ENCODE measurements around the gene DBP. TPM values are rescaled to one million over a fixed set of nuclear protein-coding genes. Genes with fewer than 3 reads are reported as not detected.

DBP gene
- total RNA-seq, 3 donors from 2014 or later (not counting 1 experiment from before 2014, with no cell fraction given), result 16.4 to 31.2 (median 24.3) TPM

DNA sequence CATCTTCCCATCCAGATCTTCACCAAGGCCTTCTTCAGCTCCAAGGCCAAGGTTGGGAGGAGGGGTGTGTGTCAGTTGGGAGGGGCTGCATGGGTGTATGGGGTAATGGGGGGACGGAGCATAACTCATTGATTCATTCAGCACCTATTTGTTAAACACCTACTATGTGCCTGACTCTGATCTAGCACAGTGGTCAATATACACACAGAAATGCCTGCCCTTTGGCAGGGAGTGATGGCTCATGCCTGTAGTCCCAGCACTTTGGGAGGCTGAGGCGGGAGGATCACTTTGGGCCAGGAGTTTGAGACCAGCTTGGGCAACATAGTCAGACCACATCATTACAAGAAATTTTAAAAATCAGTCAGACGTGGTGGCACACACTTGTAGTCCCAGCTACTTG, 49.8 kb downstream of the DBP start:
- H3K9me3 ChIP-seq (ENCODE audit: control insufficient read depth, insufficient read depth, low read length), result peaks cover 5% of the 10 kb centered on the region
- TF ChIP-seq, protein P1, sequence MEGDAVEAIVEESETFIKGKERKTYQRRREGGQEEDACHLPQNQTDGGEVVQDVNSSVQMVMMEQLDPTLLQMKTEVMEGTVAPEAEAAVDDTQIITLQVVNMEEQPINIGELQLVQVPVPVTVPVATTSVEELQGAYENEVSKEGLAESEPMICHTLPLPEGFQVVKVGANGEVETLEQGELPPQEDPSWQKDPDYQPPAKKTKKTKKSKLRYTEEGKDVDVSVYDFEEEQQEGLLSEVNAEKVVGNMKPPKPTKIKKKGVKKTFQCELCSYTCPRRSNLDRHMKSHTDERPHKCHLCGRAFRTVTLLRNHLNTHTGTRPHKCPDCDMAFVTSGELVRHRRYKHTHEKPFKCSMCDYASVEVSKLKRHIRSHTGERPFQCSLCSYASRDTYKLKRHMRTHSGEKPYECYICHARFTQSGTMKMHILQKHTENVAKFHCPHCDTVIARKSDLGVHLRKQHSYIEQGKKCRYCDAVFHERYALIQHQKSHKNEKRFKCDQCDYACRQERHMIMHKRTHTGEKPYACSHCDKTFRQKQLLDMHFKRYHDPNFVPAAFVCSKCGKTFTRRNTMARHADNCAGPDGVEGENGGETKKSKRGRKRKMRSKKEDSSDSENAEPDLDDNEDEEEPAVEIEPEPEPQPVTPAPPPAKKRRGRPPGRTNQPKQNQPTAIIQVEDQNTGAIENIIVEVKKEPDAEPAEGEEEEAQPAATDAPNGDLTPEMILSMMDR (IDR thresholded peaks at IDR 0.05), result no peak
- H3K9me3 Mint-ChIP-seq, result no peaks in the 10 kb centered on the region
- no peak overlapping the region for H3K27ac ChIP-seq (ENCODE audit: low read length)
- no peaks in the 10 kb centered on the region for H3K36me3 Mint-ChIP-seq
- intact Hi-C loops (cut with micrococcal nuclease), result no loop called here
- no peak overlapping the region for H3K27ac Mint-ChIP-seq
- H3K4me1 ChIP-seq (ENCODE audit: control insufficient read depth, insufficient read depth, low read length), result peaks cover 16% of the 10 kb centered on the region
- WGBS (ENCODE audit: insufficient coverage), result 87% methylated on average over 2 of the region's 3 CpGs
- no peaks in the 10 kb centered on the region for H3K27me3 ChIP-seq (ENCODE audit: control insufficient read depth, insufficient read depth, low read length)
- ATAC-seq (no peak), DNase-seq (no peak)
- H3K27me3 Mint-ChIP-seq (ENCODE audit: low read depth in 2 of 2), result peaks cover 7 to 8% of the 10 kb centered on the region in 2 donors
- H3K36me3 ChIP-seq (ENCODE audit: control insufficient read depth, insufficient read depth, low read length), result no peaks in the 10 kb centered on the region
- peaks cover 14 to 17% of the 10 kb centered on the region in 2 donors for H3K4me1 Mint-ChIP-seq
- no peak overlapping the region for H3K4me3 Mint-ChIP-seq
- no peak overlapping the region for H3K4me3 ChIP-seq (ENCODE audit: low read length)

DNA sequence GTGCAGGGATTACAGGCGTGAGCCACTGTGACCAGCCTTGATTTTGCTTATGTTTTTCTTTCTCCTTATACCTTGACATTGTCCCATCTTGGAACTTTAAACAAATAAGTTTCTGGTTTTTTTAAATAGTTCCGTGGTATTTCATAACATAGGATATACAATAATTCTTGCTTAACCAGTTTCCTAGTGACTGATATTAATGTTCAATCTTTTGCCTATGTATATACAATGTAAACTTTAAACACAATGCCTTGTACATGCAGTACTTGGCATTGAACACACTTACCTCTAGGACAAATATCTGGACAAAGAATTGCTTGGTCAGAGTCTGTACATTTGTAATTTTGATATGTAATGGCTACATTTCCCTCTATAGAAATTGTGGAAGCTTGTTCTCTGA, 55.0 kb downstream of the DBP start:
- H3K27me3 Mint-ChIP-seq (ENCODE audit: low read depth in 2 of 2), result peaks cover 7 to 8% of the 10 kb centered on the region in 2 donors
- peaks cover 6% of the 10 kb centered on the region for H3K4me1 ChIP-seq (ENCODE audit: control insufficient read depth, insufficient read depth, low read length)
- no peak for ATAC-seq
- H3K36me3 ChIP-seq (ENCODE audit: control insufficient read depth, insufficient read depth, low read length), result no peaks in the 10 kb centered on the region
- H3K4me3 Mint-ChIP-seq, result no peak overlapping the region
- no peaks in the 10 kb centered on the region for H3K27me3 ChIP-seq (ENCODE audit: control insufficient read depth, insufficient read depth, low read length)
- no peaks in the 10 kb centered on the region for H3K36me3 Mint-ChIP-seq
- no peak overlapping the region for H3K27ac ChIP-seq (ENCODE audit: low read length)
- H3K27ac Mint-ChIP-seq, result no peak overlapping the region
- peaks cover 5% of the 10 kb centered on the region for H3K9me3 ChIP-seq (ENCODE audit: control insufficient read depth, insufficient read depth, low read length)
- DNase-seq, result no peak
- peaks cover 6 to 7% of the 10 kb centered on the region in 2 donors for H3K4me1 Mint-ChIP-seq
- 94% methylated on average over 1 of the region's 2 CpGs for WGBS (ENCODE audit: insufficient coverage)
- intact Hi-C loops (cut with micrococcal nuclease), result no loop called here
- no peak overlapping the region for H3K4me3 ChIP-seq (ENCODE audit: low read length)
- H3K9me3 Mint-ChIP-seq, result no peaks in the 10 kb centered on the region
- TF ChIP-seq, protein P1 (IDR thresholded peaks at IDR 0.05), result no peak

Other genes starting within 250 kb of the DBP start
- gene KDELR1, start 245.8 kb downstream of the DBP start, total RNA-seq, result 10 to 100 TPM; 41.5 to 47.5 (median 46.0) TPM
- under 1 TPM; 0.05 to 0.28 (median 0.07) TPM for gene GRIN2D, start 243.7 kb downstream of the DBP start, total RNA-seq
- 10 to 100 TPM; 14.2 to 29.0 (median 16.7) TPM for gene GRWD1, start 191.4 kb downstream of the DBP start, total RNA-seq
- 1 to 10 TPM in 1 of 3 donors, under 1 TPM in 2; 0.77 to 1.2 (median 0.85) TPM for gene KCNJ14, start 181.8 kb downstream of the DBP start, total RNA-seq
- gene CYTH2, start 168.0 kb downstream of the DBP start, total RNA-seq, result 10 to 100 TPM; 38.5 to 44.1 (median 39.2) TPM
- gene LMTK3, start 125.5 kb downstream of the DBP start, total RNA-seq, result 1 to 10 TPM in 2 of 3 donors, under 1 TPM in 1; 0.64 to 2.9 (median 1.9) TPM
- gene SULT2B1, start 85.2 kb downstream of the DBP start, total RNA-seq, result under 1 TPM in 1 of 3 donors, not detected in 2; 0.40 TPM
- gene SPACA4, start 30.6 kb downstream of the DBP start, total RNA-seq, result not detected
- 1 to 10 TPM in 2 of 3 donors, under 1 TPM in 1; 0.70 to 1.3 (median 1.1) TPM for gene FAM83E, start 22.3 kb downstream of the DBP start, total RNA-seq
- gene RPL18, start 18.2 kb downstream of the DBP start, total RNA-seq, result 1,000 to 10,000 TPM in 2 of 3 donors, 100 to 1,000 TPM in 1; 900 to 1,086 (median 1,066) TPM
- gene SPHK2, start 17.9 kb downstream of the DBP start, total RNA-seq, result 10 to 100 TPM; 18.6 to 28.3 (median 23.2) TPM
- gene CA11, start 8.8 kb upstream of the DBP start, total RNA-seq, result 10 to 100 TPM in 2 of 3 donors, 1 to 10 TPM in 1; 9.2 to 11.9 (median 11.0) TPM
- gene NTN5, start 35.6 kb upstream of the DBP start, total RNA-seq, result 1 to 10 TPM; 1.3 to 3.4 (median 2.1) TPM
- gene FUT2, start 58.6 kb upstream of the DBP start, total RNA-seq, result not detected
- 1 to 10 TPM in 1 of 3 donors, under 1 TPM in 2; 0.56 to 1.2 (median 0.98) TPM for gene MAMSTR, start 82.3 kb upstream of the DBP start, total RNA-seq
- not detected for gene RASIP1, start 103.2 kb upstream of the DBP start, total RNA-seq
- gene IZUMO1, start 109.5 kb upstream of the DBP start, total RNA-seq, result not detected
- gene FUT1, start 115.3 kb upstream of the DBP start, total RNA-seq, result under 1 TPM in 1 of 3 donors, not detected in 2; 0.18 TPM
- not detected for gene FGF21, start 118.1 kb upstream of the DBP start, total RNA-seq
- gene BCAT2, start 173.7 kb upstream of the DBP start, total RNA-seq, result 10 to 100 TPM; 11.4 to 14.5 (median 12.1) TPM
- under 1 TPM in 1 of 3 donors, not detected in 2; 0.75 TPM for gene HSD17B14, start 199.1 kb upstream of the DBP start, total RNA-seq
- gene PLEKHA4, start 231.2 kb upstream of the DBP start, total RNA-seq, result 1 to 10 TPM; 2.5 to 6.5 (median 5.2) TPM
- 1,000 to 10,000 TPM in 2 of 3 donors, 100 to 1,000 TPM in 1; 942 to 1,308 (median 1,174) TPM for gene PPP1R15A, start 235.0 kb upstream of the DBP start, total RNA-seq

Measured in natural killer cell (primary cell).